Heart left ventricle (tissue), 13 donors: ENCODE results near the gene MYO15A.

Source experiments
- POLR2A ChIP-seq, 2 donors: fragments of 450-650 bp; IDR thresholded peaks; one replicate each; pipeline ENCODE4 v1.6.1; 2017; ENCODE audit warnings: antibody characterized with exemption in 2 of 2, mild to moderate bottlenecking in 2 of 2, moderate library complexity in 2 of 2
- TF ChIP-seq, protein P1 (sequence below), 12 donors: fragments of 200-600 bp; sonication (generic) in 4 of 12; IDR thresholded peaks; one replicate each; pipeline versions ENCODE4 v1.5.0 to v1.8.0; 2018 to 2022; ENCODE audit warnings: antibody characterized with exemption in 12 of 12, mild to moderate bottlenecking in 5 of 12
- donor health status: ischemic (EF 13 %, LVEDD 7.1; RV severe dilation, severe dysfunction).
- donor health status: DM: no; HTN: yes; CAD: no.
- donor health status: DM: no; HTN: no; CAD: no.
- donor health status: ischemic (EF 25% LVEDD 6.9; RV normal size, moderate dysfunction).
- donor health status: ischemic (EF 25% LVEDD 5.7; RV mildly dilated, moderate dysfunction).
- donor health status: ischemic (EF 35%, LVEDD 5.7; RV mildly dilated, moderate dysfunction).
- donor health status: nonischemic (EF 11% LVEDD 7.7; RV severe dilation, severe dysfunction).
- donor health status: DM: yes; HTN: yes; CAD: no.
- donor health status: PGD.
- donor health status: ischemic (EF 29% LVEDD 5.4; RV normal size, mild dysfunction).
- donor health status: nonischemic (EF 23%, LVEDD 6.1; RV moderate dilation, normal function).

GRCh38 chr17:18198530-18198929 is 90.0 kb downstream of the MYO15A start:
- TF ChIP-seq, protein P1, sequence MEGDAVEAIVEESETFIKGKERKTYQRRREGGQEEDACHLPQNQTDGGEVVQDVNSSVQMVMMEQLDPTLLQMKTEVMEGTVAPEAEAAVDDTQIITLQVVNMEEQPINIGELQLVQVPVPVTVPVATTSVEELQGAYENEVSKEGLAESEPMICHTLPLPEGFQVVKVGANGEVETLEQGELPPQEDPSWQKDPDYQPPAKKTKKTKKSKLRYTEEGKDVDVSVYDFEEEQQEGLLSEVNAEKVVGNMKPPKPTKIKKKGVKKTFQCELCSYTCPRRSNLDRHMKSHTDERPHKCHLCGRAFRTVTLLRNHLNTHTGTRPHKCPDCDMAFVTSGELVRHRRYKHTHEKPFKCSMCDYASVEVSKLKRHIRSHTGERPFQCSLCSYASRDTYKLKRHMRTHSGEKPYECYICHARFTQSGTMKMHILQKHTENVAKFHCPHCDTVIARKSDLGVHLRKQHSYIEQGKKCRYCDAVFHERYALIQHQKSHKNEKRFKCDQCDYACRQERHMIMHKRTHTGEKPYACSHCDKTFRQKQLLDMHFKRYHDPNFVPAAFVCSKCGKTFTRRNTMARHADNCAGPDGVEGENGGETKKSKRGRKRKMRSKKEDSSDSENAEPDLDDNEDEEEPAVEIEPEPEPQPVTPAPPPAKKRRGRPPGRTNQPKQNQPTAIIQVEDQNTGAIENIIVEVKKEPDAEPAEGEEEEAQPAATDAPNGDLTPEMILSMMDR (IDR thresholded peaks at IDR 0.05) = no peak
- no peak for TF ChIP-seq POLR2A (IDR thresholded peaks at IDR 0.05)
